NCI-H748 (cell line): Measurements from ENCODE around the gene PAK1.
"Not testable (repeated sequence)": the region's sequence is repeated elsewhere in the genome, so short reads cannot be mapped to it uniquely, and the experiment has no call there.

Experiments used
- DNase-seq: peaks from one replicate; lab custom pipeline; 2025; ENCODE audit not compliant: unreplicated experiment; lab: John Stamatoyannopoulos, UW

PAK1 gene

GRCh38 chr11:77312107-77312506 lies 161.8 kb downstream of the PAK1 start:
- no peak for DNase-seq

- DNase-seq: no peak
These were observed 162.2 kb downstream of the PAK1 start for GRCh38 chr11:77311701-77312100.

GRCh38 chr11:77310721-77311120 lies 163.2 kb downstream of the PAK1 start:
- no peak for DNase-seq

- no peak for DNase-seq
These were observed 164.4 kb downstream of the PAK1 start for GRCh38 chr11:77309401-77310085.

- DNase-seq: no peak
These were observed 165.1 kb downstream of the PAK1 start for GRCh38 chr11:77308838-77309237.

- no peak for DNase-seq
These were observed 170.6 kb downstream of the PAK1 start for GRCh38 chr11:77303328-77303727.

GRCh38 chr11:77302752-77303151 lies 171.1 kb downstream of the PAK1 start:
- no peak for DNase-seq

- DNase-seq: no peak
These were observed 172.4 kb downstream of the PAK1 start, which contains the start of gene GDPD4 for GRCh38 chr11:77301510-77301909. GDPD4 (minus strand) TSS chr11:77301686; CDS start chr11:77285137, 16,549 bp downstream.

GRCh38 chr11:77300695-77301094 lies 173.2 kb downstream of the PAK1 start:
- DNase-seq: no peak

GRCh38 chr11:77300028-77300427 lies 173.9 kb downstream of the PAK1 start:
- not testable (repeated sequence) for DNase-seq

- DNase-seq: peak; percentile 1
These were observed 174.3 kb downstream of the PAK1 start for GRCh38 chr11:77299528-77299993.

- no peak for DNase-seq
These were observed 179.9 kb downstream of the PAK1 start for GRCh38 chr11:77294040-77294439.

GRCh38 chr11:77289737-77290136 lies 184.2 kb downstream of the PAK1 start:
- DNase-seq: no peak

- no peak for DNase-seq
These were observed 186.2 kb downstream of the PAK1 start for GRCh38 chr11:77287615-77288273.

GRCh38 chr11:77287136-77287535 lies 186.8 kb downstream of the PAK1 start:
- no peak for DNase-seq

- DNase-seq: no peak
These were observed 189.1 kb downstream of the PAK1 start for GRCh38 chr11:77284476-77285468.

GRCh38 chr11:77283101-77283500 lies 190.8 kb downstream of the PAK1 start:
- DNase-seq: no peak

- no peak for DNase-seq
These were observed 195.0 kb downstream of the PAK1 start for GRCh38 chr11:77278595-77279506.

- DNase-seq: no peak
These were observed 197.6 kb downstream of the PAK1 start for GRCh38 chr11:77276271-77276670.
